ENCODE data around the gene HNF4A. TPM values are rescaled to one million over a fixed set of nuclear protein-coding genes. Genes with fewer than 3 reads are reported as not detected.

Gene HNF4A
- total and polyA plus RNA-seq, 2 of the 13 experiments (the other 11 are each of a cell fraction or from before 2014, with no cell fraction given), result 80.9 to 169 TPM

GRCh38 chr20:44411757-44412401 lies 56.4 kb downstream of the HNF4A start (continued):
- TF ChIP-seq NCOA2 (CRISPR knock-in tag; IDR thresholded peaks at IDR 0.05), result no peak
- TF ChIP-seq HNF4G (IDR thresholded peaks at IDR 0.05; ENCODE audit: borderline replicate concordance, low read depth, low read length), result no peak
- no peak for TF ChIP-seq HNF4G (CRISPR knock-in tag; IDR thresholded peaks at IDR 0.05; ENCODE audit: borderline replicate concordance, low read depth)
- peak; percentile 29; the same call in 1 of the 2 replicates for TF ChIP-seq ZNF33B (CRISPR knock-in tag; IDR thresholded peaks at IDR 0.05)
- no peak for TF ChIP-seq HOXA7 (CRISPR knock-in tag; IDR thresholded peaks at IDR 0.05)
- TF ChIP-seq ZNF841 (CRISPR knock-in tag; IDR thresholded peaks at IDR 0.05; ENCODE audit: borderline replicate concordance), result no peak
- TF ChIP-seq GLI4 (CRISPR knock-in tag; IDR thresholded peaks at IDR 0.05; ENCODE audit: borderline replicate concordance), result peak; percentile 44; the same call in 1 of the 2 replicates
- TF ChIP-seq XRCC5 (optimal IDR thresholded peaks at IDR 0.05; ENCODE audit: low read length), result peak; percentile 10
- TF ChIP-seq ZBTB46 (CRISPR knock-in tag; IDR thresholded peaks at IDR 0.05; ENCODE audit: borderline replicate concordance), result 0 out of 2 replicates have a peak, but pooled peaks have one; percentile 4
- no peak for TF ChIP-seq YY1 (IDR thresholded peaks at IDR 0.05; ENCODE audit: insufficient read depth, insufficient replicate concordance, low read depth, low read length)
- no peak for TF ChIP-seq GMEB2 (CRISPR knock-in tag; IDR thresholded peaks at IDR 0.05; ENCODE audit: low read depth)
- no peak for TF ChIP-seq ZBTB7B (CRISPR knock-in tag; IDR thresholded peaks at IDR 0.05)
- no peak for TF ChIP-seq ETV6 (CRISPR knock-in tag; conservative IDR thresholded peaks at IDR 0.05)
- TF ChIP-seq FOXK2 (IDR thresholded peaks at IDR 0.05), result no peak
- 0 out of 2 replicates have a peak, but pooled peaks have one; percentile 53 for TF ChIP-seq MTF1 (CRISPR knock-in tag; IDR thresholded peaks at IDR 0.05)
- no peak for TF ChIP-seq RORA (CRISPR knock-in tag; IDR thresholded peaks at IDR 0.05)
- TF ChIP-seq KDM5A (IDR thresholded peaks at IDR 0.05; ENCODE audit: borderline replicate concordance, low read length), result no peak
- TF ChIP-seq ZNF7 (CRISPR knock-in tag; IDR thresholded peaks at IDR 0.05), result no peak
- TF ChIP-seq ZNF704 (CRISPR knock-in tag; IDR thresholded peaks at IDR 0.05; ENCODE audit: borderline replicate concordance), result 0 out of 2 replicates have a peak, but pooled peaks have one; percentile 66
- TF ChIP-seq BCL6 (CRISPR knock-in tag; IDR thresholded peaks at IDR 0.05), result no peak
- no peak for TF ChIP-seq ELF1 (CRISPR knock-in tag; IDR thresholded peaks at IDR 0.05)
- no peak for TF ChIP-seq POLR2AphosphoS2 (IDR thresholded peaks at IDR 0.05; ENCODE audit: low read depth, low read length)
- TF ChIP-seq JARID2 (CRISPR knock-in tag; IDR thresholded peaks at IDR 0.05; ENCODE audit: insufficient replicate concordance), result no peak
- TF ChIP-seq ESRRA (CRISPR knock-in tag; IDR thresholded peaks at IDR 0.05; ENCODE audit: low read depth), result no peak
- TF ChIP-seq KDM6A (CRISPR knock-in tag; IDR thresholded peaks at IDR 0.05; ENCODE audit: low read depth), result no peak
- TF ChIP-seq ZNF773 (CRISPR knock-in tag; IDR thresholded peaks at IDR 0.05; ENCODE audit: borderline replicate concordance), result no peak
- TF ChIP-seq CERS6 (CRISPR knock-in tag; IDR thresholded peaks at IDR 0.05), result no peak
